ENCODE results near the gene MED12L.

The MED12L gene

GRCh38 chr3:151320131-151320530, 234.7 kb downstream of the MED12L start:
- no peak for FAIRE-seq

GRCh38 chr3:151321526-151321925, 236.1 kb downstream of the MED12L start:
- DNase-seq (ENCODE audit: low spot score) (no peak), FAIRE-seq (no peak)

More at GRCh38 chr3:151320131-151320530, 234.7 kb downstream of the MED12L start:
- no peak for DNase-seq (ENCODE audit: low spot score)

GRCh38 chr3:151322511-151322910, 237.0 kb downstream of the MED12L start:
- DNase-seq (ENCODE audit: low spot score) (no peak), FAIRE-seq (no peak)

DNA sequence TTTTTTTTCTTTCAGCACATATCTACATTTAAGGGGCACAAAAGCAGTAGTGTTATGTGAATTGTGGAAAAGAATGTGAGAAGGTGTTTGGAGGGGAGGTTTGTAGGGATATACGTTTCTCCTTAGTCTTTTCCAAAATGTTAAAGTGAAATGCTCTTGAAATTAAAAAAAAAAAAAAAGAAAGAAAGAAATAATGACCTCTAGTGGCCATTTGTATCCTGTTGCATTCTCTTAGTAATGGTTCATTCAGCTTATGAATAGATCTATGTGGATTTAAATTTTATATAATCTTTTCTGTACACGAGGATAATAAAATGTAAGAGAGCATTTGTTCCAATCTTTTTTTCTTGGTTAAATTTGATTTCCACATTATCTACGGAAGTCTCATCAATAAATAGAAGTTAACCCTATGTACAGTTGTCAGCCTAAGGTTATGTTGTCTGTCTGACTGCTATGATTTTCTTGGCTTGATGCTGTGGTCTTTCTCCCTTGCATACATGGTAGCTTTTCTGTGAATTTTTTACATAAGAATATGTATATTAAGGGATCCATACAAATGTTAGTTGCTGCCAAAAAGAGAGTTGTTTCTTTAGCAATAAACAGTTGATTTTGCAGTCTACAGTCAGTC, 242.2 kb downstream of the MED12L start:
- FAIRE-seq (no peak), DNase-seq (ENCODE audit: low spot score) (peak; percentile 12)

- DNase-seq (ENCODE audit: low spot score) (peak; percentile 26), FAIRE-seq (no peak)
Measured at GRCh38 chr3:151328298-151328995, 243.0 kb downstream of the MED12L start.

GRCh38 chr3:151329363-151329762, 243.9 kb downstream of the MED12L start, which contains the start of gene P2RY13:
P2RY13 (minus strand) TSS chr3:151329549; CDS start chr3:151329528, 21 bp downstream.
- no peak for FAIRE-seq
- DNase-seq (ENCODE audit: low spot score), result no peak

GRCh38 chr3:151330379-151330778, 244.9 kb downstream of the MED12L start:
- no peak for FAIRE-seq
- no peak for DNase-seq (ENCODE audit: low spot score)

DNA sequence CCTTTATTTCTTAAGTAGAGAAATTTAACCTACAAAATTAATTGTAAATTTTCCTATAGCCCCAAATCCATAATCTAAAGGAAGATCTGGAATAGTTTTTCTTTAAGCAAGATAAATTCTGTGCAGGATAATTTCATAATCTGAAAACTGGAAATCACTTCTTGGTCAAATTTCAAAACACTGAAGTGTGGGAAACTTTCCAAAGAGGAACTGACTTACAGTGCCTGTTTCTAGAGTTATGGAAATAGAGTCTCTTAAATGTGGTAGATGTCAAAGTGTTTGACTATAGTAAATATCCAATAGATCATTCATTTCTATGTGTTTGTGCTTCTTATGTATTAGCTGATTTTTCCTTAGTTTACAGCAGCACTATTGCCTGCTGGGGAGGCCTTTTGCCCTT, 245.4 kb downstream of the MED12L start:
- DNase-seq (ENCODE audit: low spot score) (no peak), FAIRE-seq (no peak)

DNA sequence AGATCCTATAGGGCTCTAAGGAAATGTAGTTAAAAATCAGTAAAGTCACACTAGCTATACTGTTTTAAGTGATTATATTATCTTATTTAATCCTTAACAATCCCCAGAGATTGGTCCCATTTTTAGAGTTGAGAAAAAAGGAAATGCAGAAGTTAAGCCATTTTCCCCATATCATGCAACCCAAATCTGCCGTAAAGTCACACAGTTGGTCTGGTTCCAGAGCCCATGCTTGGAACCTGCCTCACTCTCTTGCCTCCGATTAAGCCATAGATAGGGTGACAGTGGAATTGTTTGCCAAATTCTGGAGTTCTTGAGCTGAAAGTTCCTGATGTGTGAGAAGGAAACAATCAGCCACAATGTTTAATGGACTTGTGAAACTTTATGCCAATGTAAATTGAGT, 246.2 kb downstream of the MED12L start:
- DNase-seq (ENCODE audit: low spot score) (no peak), FAIRE-seq (no peak)

DNA sequence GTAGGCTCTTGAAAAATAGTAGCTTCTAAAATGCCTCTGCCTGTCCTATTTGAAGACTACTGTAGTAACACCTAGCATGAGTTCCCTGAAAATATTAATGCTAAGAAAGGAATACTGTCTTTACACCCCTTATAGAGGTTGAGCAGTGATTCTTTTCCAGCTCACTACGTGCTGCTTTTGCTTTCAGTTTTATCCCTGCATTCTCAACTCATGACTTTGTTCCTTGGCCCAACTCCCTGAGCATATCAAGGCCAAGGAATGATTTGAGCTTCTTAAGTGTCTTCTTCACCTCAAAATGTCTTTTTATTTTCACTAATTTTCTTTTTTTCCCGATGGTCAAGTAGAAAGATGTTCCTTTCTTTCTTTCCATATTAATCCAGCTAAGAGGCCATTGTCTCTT, 260.4 kb downstream of the MED12L start:
- FAIRE-seq, result no peak
- no peak for DNase-seq (ENCODE audit: low spot score)

GRCh38 chr3:151346292-151346691, 260.8 kb downstream of the MED12L start:
- no peak for FAIRE-seq
- DNase-seq (ENCODE audit: low spot score), result no peak

DNA sequence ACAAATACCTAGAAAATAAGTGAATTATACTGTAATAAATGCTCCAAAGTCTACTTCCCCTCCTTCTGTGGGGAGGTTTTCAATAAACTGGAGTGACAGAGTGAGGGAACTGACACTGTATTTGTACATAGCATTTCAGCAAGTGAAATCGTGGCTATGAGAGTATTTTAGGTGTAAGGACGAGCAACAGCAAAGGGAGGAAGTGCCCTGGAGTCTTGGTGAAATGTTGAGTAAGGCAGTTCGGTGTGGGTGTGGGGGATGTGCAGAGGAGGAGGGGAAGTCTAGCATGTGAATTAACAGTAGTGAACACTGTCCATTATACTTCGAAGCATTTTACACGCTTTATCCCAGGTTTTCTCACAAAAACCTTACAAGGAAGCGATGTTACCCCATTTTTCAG, 262.0 kb downstream of the MED12L start:
- DNase-seq (ENCODE audit: low spot score) (no peak), FAIRE-seq (no peak)

- FAIRE-seq, result no peak
- no peak for DNase-seq (ENCODE audit: low spot score)
Measured at GRCh38 chr3:151350656-151351055, 265.2 kb downstream of the MED12L start.

- FAIRE-seq, result no peak
- no peak for DNase-seq (ENCODE audit: low spot score)
Measured at GRCh38 chr3:151351219-151351618, 265.8 kb downstream of the MED12L start.

- DNase-seq (ENCODE audit: low spot score) (no peak), FAIRE-seq (no peak)
Measured at GRCh38 chr3:151351648-151352047, 266.2 kb downstream of the MED12L start.

DNA sequence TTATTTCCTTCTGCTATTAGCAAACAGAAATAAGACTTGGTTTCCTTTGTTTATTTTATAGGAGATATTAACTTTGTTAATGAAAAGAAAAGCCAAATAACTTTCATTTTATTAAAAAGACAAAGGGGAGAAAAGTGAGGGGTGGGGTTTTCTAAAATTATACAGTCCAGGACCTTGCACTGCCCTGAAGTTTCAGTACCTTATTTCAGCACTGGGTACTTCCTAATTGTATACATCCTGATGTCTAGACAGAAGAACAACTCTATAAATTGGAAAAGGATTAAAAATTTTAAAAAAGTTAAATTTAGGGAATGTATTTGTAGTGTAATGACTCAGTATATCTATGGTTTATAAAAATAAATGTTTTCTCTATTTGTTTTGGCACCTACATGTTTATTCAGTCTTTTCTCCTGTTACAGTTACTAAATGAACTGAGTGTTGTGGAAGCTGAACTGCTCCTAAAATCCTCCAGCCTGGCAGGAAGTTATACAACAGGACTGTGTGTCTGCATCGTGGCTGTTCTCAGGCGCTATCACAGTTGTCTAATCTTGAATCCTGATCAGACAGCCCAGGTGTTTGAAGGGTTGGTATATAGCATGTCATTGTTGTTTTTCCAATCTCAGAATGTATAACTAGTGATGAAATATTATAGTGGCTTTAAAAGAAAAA, 271.5 kb downstream of the MED12L start:
- FAIRE-seq, result no peak
- no peak for DNase-seq (ENCODE audit: low spot score)

DNA sequence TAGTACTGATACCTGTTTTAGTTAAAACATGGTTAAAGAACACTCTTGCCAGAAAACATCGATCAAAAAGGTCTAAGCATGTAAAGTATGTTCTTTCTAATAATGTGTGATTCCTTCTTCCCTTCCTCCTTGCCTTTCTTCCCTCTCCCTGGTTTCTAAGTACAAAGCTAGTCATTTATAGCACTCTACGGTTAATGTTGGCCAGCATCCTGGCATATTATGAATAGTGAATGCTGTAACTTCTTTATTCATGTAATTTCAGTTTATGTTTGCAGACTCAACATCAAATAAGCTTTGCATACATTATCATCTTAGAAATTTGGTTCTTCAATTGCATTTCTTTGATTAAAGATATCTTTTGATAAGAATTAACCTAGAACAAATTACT, 272.0 kb downstream of the MED12L start:
- DNase-seq (ENCODE audit: low spot score), result no peak

GRCh38 chr3:151362751-151363174, 277.3 kb downstream of the MED12L start:
- FAIRE-seq (no peak), DNase-seq (ENCODE audit: low spot score) (no peak)

More for the DNA sequence above, 272.0 kb downstream of the MED12L start:
- no peak for FAIRE-seq

DNA sequence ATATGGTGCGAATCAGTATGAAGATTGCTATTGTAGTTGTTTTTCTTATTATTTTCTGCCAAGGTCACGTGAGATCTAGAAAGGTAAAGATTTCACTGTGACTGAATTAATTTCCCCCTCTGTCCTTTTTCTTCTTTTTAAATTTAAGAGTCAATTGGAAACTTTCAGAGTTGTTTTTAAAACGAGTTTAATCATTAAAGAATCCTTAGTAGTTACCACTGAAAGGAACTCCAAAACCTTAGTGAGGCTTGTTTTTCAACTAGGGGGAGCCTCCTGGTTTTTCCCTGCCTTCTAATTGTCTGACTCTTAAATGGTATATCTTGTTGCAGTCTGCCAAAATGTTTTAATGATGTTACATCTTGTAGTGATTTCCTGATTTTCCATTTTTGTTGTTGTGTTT, 281.5 kb downstream of the MED12L start:
- DNase-seq (ENCODE audit: low spot score) (no peak), FAIRE-seq (no peak)

DNA sequence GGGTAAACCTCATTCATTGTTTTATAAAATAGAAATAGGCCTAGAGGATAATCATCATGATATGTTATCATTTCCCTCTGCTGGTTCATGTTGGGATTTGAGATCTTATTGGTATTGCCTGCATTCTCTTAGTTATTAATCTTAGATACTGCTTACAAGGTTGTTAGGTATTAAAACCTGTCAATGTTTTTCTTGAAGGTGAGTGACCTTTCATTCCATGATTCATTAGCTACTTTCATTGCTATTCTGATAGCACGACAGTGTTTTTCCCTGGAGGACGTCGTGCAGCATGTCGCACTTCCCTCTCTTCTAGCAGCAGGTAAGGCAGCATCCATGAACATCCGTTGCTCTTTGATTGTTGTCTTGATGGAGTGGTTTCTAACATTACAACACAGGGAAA, 282.0 kb downstream of the MED12L start:
- DNase-seq (ENCODE audit: low spot score) (no peak), FAIRE-seq (no peak)

- DNase-seq (ENCODE audit: low spot score) (no peak), FAIRE-seq (no peak)
Measured at GRCh38 chr3:151371526-151371925, 286.1 kb downstream of the MED12L start.

DNA sequence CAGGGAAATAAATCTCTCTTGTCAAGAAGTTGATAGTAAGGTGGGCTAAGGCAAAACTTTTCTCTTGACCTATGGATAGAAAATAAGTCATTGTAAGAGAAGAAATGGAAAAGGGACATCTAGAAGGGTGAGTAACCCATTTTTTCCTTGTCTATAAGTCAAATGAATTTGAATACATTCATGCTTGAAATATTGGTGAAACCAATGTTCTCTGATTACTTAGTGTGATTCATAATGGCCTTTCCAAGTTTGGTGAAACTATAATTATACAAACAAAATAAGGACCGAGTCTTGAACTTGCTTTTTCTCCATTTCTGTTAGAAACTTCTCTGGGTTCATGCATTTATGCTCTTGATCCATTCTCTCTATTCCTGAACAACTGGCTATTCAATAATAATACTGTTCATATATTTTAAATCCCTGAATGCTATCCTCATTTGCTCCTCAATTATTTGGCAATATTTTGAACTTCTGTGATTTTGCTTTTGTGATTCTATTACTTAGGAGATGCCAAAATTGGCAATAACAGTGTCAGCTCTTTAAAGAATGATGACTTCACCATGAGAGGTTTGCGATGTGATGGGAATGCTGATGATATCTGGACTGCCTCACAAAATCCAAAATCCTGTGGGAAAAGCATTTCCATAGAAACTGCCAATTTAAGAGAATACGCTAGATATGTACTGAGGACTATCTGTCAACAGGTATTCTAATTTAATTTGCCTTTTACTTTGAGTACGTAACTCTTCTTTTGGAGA, 286.8 kb downstream of the MED12L start:
- no peak for FAIRE-seq
- DNase-seq (ENCODE audit: low spot score), result no peak

Measured in urothelium cell line (cell line).